Measurements from ENCODE around the gene LMF1.

GRCh38 chr16:968620-969019, 2.2 kb downstream of the LMF1 start:
- no peak for TF ChIP-seq POLR2A (IDR thresholded peaks at IDR 0.05; ENCODE audit: low read length)
- TF ChIP-seq GATA1 (IDR thresholded peaks at IDR 0.05; ENCODE audit: low read depth, low read length): no peak
